Upper lobe of left lung (tissue), 6 donors: ENCODE data around the gene ATP9A. TPM values are rescaled to one million over a fixed set of nuclear protein-coding genes. Genes with fewer than 3 reads are reported as not detected.
A peak's percentile ranks its signal among the peaks of the same experiment; 100 is the strongest.
"Not testable (repeated sequence)": the region's sequence is repeated elsewhere in the genome, so short reads cannot be mapped to it uniquely, and the experiment has no call there.

Experiments
- ATAC-seq, 2 donors: fragments of 200-7000 bp; cut with Tn5 transposase; one replicate each; pipeline ENCODE4 v1.9.1; 2022; ENCODE audit warnings: mild to moderate bottlenecking in 2 of 2, moderate library complexity in 2 of 2; ENCODE audit not compliant: low FRiP score in 2 of 2
- DNase-seq, 2 donors: peaks; one replicate each; pipeline ENCODE4 v3.0.0-alpha.2; 2019 to 2020
- H3K27ac ChIP-seq, 4 donors: fragments of 200-600 bp; sonication (generic); one replicate each; pipeline ENCODE4 v1.5.1; 2016 to 2019
- H3K27me3 ChIP-seq, 4 donors: fragments of 200-600 bp; sonication (generic); one replicate each; pipeline ENCODE4 v1.5.1; 2017 to 2019
- H3K36me3 ChIP-seq, 4 donors: fragments of 200-600 bp; sonication (generic); one replicate each; pipeline ENCODE4 v1.5.1; 2016 to 2019
- H3K4me1 ChIP-seq, 4 donors: fragments of 200-600 bp; sonication (generic); one replicate each; pipeline ENCODE4 v1.5.1; 2018 to 2019
- H3K4me3 ChIP-seq, 4 donors: fragments of 200-600 bp; sonication (generic); one replicate each; pipeline ENCODE4 v1.5.1; 2017 to 2019; ENCODE audit warnings: mild to moderate bottlenecking in 2 of 4, moderate library complexity in 1 of 4
- H3K9me3 ChIP-seq, 4 donors: fragments of 200-600 bp; sonication (generic); one replicate each; pipeline ENCODE4 v1.5.1; 2018 to 2019
- EP300 ChIP-seq, 4 donors: sonication (generic); formaldehyde crosslinking; IDR thresholded peaks; one replicate each; pipeline ENCODE4 v1.5.1; 2017; ENCODE audit warnings: antibody characterized with exemption in 4 of 4, control low read depth in 2 of 4
- POLR2A ChIP-seq, 4 donors: fragments of 450-650 bp; IDR thresholded peaks; one replicate each; pipeline ENCODE4 v1.5.1; 2016 to 2017; ENCODE audit warnings: antibody characterized with exemption in 4 of 4, mild to moderate bottlenecking in 2 of 4
- POLR2AphosphoS5 ChIP-seq, 2 donors: sonication (generic); formaldehyde crosslinking; IDR thresholded peaks; one replicate each; pipeline ENCODE4 v1.5.1; 2017; ENCODE audit warnings: antibody characterized with exemption in 2 of 2
- WGBS, 2 donors: methylation state at CpG; one replicate each; pipeline ENCODE4 v1.1.5; 2017 to 2018; 5-methylcytosine and 5-hydroxymethylcytosine counted together
- total RNA-seq, 6 donors: library from RNA; depleted of rRNA in 4 of 6; stranded (reverse); fragments of >200 nt in 4 of 6; gene quantifications; one replicate each; pipeline versions ENCODE4 v1.1.0 to v1.2.1, GENCODE V29; 2016 to 2021
- TF ChIP-seq, protein P1 (sequence below), 6 experiments: fragments of 450-650 bp in 4 of 6; fragments of 200-600 bp in 2 of 6; sonication (generic) in 2 of 6; IDR thresholded peaks; one replicate each; pipeline ENCODE4 v1.5.1; 2016 to 2019; ENCODE audit warnings: antibody characterized with exemption in 6 of 6
- donor health status: DM: no; HTN: no; CAD: no; lungs with moderate emphysema.
- donor health status: DM: no; HTN: yes; CAD: no; lungs with severe emphysema.

Gene ATP9A
- total RNA-seq, 6 donors from 2014 or later, result 15.7 to 31.3 (median 22.8) TPM

DNA sequence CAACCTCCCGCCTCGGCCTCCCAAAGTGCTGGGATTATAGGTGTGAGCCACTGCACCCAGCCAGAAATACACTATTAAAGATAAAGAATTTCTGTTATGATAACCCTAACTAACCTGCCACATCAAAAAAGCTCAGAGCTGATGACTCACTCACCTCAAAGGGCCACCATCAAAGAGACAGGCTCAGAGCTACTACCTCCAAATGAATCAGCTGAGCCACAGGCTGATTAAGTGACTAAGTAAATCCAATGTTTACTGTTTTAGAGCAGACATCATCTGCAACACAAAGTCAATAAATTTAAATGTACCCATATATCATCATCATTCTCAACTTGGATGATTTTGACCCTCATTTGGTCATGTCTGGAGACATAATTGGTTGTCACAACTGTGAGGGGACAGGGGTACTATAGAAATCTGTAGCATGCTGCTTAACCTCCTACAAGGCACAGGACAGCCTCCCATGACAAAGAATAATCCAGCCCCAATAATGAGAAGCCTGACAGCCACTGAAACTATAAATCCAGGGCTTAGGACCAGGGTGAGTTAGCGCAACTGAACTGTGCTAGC, 106.5 kb downstream of the ATP9A start:
- H3K4me1 ChIP-seq, result peaks cover 0 to 6% (median 0%) of the 10 kb centered on the region in 4 donors
- DNase-seq, result no peak
- H3K4me3 ChIP-seq, result no peak overlapping the region
- H3K36me3 ChIP-seq, result peaks cover 0 to 4% (median 0%) of the 10 kb centered on the region in 4 donors
- no peaks in the 10 kb centered on the region for H3K9me3 ChIP-seq
- no peak overlapping the region for H3K27ac ChIP-seq
- ATAC-seq, result no peak
- TF ChIP-seq EP300 (IDR thresholded peaks at IDR 0.05) (no peak), POLR2AphosphoS5 (IDR thresholded peaks at IDR 0.05) (no peak)
- TF ChIP-seq, protein P1, sequence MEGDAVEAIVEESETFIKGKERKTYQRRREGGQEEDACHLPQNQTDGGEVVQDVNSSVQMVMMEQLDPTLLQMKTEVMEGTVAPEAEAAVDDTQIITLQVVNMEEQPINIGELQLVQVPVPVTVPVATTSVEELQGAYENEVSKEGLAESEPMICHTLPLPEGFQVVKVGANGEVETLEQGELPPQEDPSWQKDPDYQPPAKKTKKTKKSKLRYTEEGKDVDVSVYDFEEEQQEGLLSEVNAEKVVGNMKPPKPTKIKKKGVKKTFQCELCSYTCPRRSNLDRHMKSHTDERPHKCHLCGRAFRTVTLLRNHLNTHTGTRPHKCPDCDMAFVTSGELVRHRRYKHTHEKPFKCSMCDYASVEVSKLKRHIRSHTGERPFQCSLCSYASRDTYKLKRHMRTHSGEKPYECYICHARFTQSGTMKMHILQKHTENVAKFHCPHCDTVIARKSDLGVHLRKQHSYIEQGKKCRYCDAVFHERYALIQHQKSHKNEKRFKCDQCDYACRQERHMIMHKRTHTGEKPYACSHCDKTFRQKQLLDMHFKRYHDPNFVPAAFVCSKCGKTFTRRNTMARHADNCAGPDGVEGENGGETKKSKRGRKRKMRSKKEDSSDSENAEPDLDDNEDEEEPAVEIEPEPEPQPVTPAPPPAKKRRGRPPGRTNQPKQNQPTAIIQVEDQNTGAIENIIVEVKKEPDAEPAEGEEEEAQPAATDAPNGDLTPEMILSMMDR (IDR thresholded peaks at IDR 0.05), result no peak
- WGBS, 2 donors, result 85 to 97% methylated on average over 3 of the region's 3 CpGs
- no peaks in the 10 kb centered on the region for H3K27me3 ChIP-seq

DNA sequence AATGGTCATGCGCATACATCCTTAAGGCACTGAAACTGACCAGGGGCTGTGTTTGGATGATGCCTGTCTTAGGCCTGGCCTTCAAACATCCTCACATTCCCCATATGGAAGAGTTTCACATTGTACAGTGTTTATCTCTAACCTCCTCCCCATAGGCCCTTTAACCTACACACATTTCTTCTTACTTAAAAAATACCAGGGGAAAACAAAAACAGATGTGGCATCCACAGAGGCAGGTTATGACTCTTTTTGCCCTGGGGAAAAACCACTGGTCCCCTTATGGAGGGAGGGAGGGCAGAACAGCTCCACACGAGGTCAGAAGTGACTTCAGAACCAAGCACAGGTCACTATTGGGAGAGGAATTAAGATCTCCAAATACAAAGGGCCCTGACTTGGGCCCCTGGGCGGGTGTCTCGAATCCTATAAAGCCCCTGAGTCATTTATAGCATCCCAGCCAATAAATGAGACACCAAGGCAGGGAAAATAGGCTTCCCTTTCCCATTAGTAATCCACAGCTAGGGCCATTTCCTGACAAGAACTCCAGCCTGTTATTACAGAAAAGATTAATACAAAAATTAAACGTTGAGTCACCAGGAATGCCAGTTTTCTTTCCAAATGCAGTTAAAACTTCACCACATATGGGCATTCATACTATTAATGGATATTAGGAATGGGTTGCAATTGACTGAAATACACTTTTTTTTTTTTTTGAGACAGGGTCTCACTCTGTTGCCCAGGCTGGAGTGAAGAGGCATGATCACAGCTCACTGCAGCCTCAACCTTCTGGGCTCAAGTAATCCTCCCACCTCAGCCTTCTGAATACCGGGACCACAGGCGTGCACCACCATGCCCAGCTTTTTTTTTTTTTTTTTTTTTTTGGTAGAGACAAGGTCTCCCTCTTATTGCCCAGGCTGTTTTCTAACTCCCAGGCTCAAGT, 107.2 kb downstream of the ATP9A start:
- ATAC-seq, result peak in 1 of 2 donors; percentile 70
- Histone ChIP-seq H3K4me1 (peaks cover 0 to 6% (median 0%) of the 10 kb centered on the region in 4 donors), H3K9me3 (no peaks in the 10 kb centered on the region), H3K27me3 (no peaks in the 10 kb centered on the region), H3K4me3 (no peak overlapping the region), H3K36me3 (peaks cover 0 to 6% (median 0%) of the 10 kb centered on the region in 4 donors), H3K27ac (no peak overlapping the region)
- no peak for DNase-seq
- TF ChIP-seq, protein P1 (IDR thresholded peaks at IDR 0.05), result no peak
- TF ChIP-seq POLR2A (IDR thresholded peaks at IDR 0.05) (no peak), EP300 (IDR thresholded peaks at IDR 0.05) (no peak), POLR2AphosphoS5 (IDR thresholded peaks at IDR 0.05) (no peak)
- WGBS, 2 donors, result 83 to 86% methylated on average over 7 of the region's 7 CpGs

DNA sequence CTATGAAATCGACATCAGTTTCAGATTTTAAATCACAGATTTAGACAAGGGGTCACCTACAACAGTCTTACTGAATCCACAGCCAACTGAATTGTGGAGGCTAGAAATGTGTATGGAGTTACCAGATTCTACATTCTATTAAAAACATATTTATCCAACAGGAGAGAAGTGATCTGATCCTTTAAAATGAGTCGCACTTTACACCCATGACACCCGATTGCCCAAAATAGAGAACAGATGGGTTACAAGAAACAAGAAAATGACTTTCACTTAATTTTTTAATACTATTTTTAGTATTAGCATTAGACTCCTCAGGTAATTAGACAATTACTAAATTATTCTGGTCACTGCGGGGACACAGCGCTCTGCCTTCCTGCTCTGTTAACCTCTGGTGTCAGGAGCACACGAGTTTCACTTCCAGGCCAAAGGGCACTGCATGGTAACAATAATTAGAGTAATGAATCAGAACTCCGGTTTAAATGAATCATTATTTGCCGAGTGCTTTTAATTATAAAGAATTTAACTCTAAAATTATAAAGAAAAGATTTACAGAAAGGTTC, 108.6 kb downstream of the ATP9A start:
- TF ChIP-seq POLR2AphosphoS5 (IDR thresholded peaks at IDR 0.05) (no peak), POLR2A (IDR thresholded peaks at IDR 0.05) (no peak), EP300 (IDR thresholded peaks at IDR 0.05) (no peak)
- TF ChIP-seq, protein P1 (IDR thresholded peaks at IDR 0.05), result no peak
- ATAC-seq, result no peak
- no peak overlapping the region for H3K4me3 ChIP-seq
- H3K9me3 ChIP-seq, result no peaks in the 10 kb centered on the region
- H3K4me1 ChIP-seq, result no peaks in the 10 kb centered on the region
- H3K36me3 ChIP-seq, result peaks cover 0 to 6% (median 0%) of the 10 kb centered on the region in 4 donors
- DNase-seq, result no peak
- WGBS, 2 donors, result 95% methylated on average over 8 of the region's 8 CpGs
- no peaks in the 10 kb centered on the region for H3K27me3 ChIP-seq
- H3K27ac ChIP-seq, result no peak overlapping the region

DNA sequence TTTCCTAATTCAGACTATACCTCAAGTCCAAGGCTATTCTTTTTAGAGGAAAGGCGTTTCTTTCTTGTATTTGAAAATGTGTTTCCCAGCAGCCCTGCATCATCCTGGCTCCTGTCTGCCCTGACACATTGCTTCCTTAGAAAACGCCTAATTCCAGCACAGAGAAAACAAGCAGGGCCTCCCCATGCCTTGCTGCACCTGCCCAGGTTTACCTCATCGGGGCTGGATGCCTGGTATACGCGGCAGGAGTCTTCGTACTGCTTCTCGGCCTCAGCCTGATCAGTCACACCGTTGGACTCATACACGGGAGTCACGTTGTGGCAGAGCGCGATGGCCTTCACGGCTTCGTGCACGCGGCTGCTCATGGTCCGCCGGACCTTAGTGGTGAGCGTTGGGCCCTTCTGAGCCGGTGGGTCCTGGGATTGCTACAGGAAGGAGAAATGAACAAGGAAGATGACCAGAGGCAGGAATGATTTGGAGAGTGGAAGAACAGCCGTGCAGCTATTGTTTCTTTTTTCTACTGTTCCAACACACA, 111.4 kb downstream of the ATP9A start:
- Histone ChIP-seq H3K4me1 (peaks cover 0 to 7% (median 3%) of the 10 kb centered on the region in 4 donors), H3K27ac (no peak overlapping the region), H3K9me3 (no peaks in the 10 kb centered on the region), H3K36me3 (peaks cover 0 to 6% (median 0%) of the 10 kb centered on the region in 4 donors), H3K27me3 (no peaks in the 10 kb centered on the region), H3K4me3 (no peak overlapping the region)
- no peak for TF ChIP-seq EP300 (IDR thresholded peaks at IDR 0.05)
- no peak for TF ChIP-seq POLR2A (IDR thresholded peaks at IDR 0.05)
- TF ChIP-seq, protein P1 (IDR thresholded peaks at IDR 0.05), result no peak
- TF ChIP-seq POLR2AphosphoS5 (IDR thresholded peaks at IDR 0.05), result no peak
- DNase-seq, result peak in 1 of 2 donors; percentile 67
- 93 to 96% methylated on average over 20 to 21 of the region's 21 CpGs for WGBS, 2 donors
- ATAC-seq, result no peak

DNA sequence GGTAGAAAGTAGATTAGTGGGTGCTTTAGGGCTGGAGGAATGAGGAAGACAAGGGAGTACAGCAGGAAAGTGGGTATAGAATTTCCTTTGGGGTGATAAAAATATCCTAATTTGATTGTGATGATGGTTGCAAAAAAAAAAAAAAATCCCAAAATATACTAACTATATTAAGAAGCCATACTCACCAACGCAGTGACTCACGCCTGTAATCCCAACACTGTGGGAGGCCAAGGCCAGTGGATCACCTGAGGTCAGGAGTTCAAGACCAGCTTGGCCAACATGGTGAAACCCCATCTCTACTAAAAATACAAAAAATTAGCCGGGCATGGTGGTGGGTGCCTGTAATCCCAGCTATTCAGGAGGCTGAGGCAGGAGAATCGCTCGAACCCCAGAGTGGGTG, 112.1 kb downstream of the ATP9A start:
- DNase-seq, ATAC-seq, H3K27ac ChIP-seq, H3K9me3 ChIP-seq, H3K4me3 ChIP-seq, H3K27me3 ChIP-seq, H3K36me3 ChIP-seq: not testable (repeated sequence)
- H3K4me1 ChIP-seq, result peaks cover 4 to 11% (median 5%) of the 10 kb centered on the region in 4 donors
- 88 to 97% methylated on average over 5 of the region's 5 CpGs for WGBS, 2 donors
